Effector CD8-positive, alpha-beta T cell (primary cell): ENCODE data around the gene GRIN3A.
"Not testable (repeated sequence)": the region's sequence is repeated elsewhere in the genome, so short reads cannot be mapped to it uniquely, and the experiment has no call there.

Experiments used
- DNase-seq: peaks from one replicate; lab custom pipeline; 2025; lab: John Stamatoyannopoulos, UW
- total RNA-seq, 4 experiments: gene quantifications; one replicate each; lab custom pipeline; 2026; lab: John Stamatoyannopoulos, UW

The GRIN3A gene
- 0 reads per million in 4 experiments for total RNA-seq

DNA sequence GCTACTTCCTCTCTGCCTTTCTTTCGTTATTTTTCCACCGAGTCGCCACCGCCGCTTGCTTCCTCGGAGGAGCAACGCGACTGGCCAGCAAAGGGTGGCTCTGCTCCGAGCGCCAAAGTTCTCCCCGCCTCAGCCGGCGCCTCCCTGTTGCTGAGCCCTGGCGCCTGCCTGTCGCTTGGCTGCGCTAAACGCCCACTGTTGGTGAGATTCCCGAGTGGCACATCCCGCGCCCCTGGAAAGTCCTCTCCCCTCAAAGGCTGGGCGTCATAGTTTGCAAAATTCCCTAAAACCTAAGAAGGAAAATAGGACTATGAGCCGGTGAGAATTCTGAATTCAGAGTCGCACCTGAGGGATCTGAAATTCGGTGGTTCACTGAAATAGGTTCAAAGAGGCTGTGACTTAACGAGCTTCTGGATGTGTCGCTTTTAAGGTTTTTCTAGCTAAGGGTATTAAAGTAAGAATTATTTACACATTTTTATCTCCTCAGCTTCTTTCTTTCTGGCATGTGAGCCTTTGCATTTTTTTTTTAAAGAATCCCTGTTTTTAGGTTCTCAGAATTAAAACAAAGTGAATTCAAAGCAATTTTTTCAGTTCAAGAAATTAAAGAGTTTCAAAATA lies at the start of gene GRIN3A:
Gene GRIN3A (minus strand): TSS at position 82 of the 618 bp plus-strand sequence. CDS start 668 bp downstream, outside the sequence.
- DNase-seq = no peak

DNA sequence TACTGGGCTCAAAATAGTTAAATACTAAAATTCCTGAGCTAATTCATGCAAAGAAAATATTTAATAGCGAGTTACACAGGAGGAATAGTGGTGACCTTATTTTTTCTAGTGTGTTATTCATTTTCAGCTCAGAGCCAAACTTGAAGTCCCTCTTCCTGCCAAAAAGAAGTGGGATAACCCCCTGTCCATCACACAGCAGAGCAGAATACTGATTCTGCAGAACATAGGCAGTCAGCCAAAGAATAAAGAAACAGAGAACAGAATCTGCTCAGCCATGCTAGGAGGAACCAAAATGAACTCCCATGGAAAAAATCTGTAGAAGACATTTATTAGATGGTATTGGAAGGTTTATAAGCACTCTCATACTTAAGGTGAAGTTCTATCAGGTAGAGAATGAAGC lies 49.4 kb upstream of the GRIN3A start:
- no peak for DNase-seq

DNA sequence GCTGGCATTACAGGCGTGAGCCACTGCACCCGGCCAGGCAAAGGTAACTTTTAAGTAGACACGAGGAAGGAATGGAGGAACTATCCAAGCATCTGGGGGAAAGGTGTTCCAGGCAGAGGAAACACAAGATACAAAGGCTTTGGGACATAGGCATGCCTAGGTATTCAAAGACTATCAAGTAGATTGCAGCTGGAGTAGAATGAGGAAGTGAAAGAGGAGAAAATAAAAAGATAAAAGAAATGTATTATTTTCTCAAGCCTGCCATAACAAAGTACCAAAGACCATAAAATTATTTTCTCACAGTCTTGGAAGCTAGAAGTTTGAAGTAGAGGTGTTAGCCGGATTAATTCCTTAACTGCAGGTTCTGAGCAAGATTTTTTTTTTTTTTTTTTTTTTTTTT lies 39.9 kb upstream of the GRIN3A start:
- no peak for DNase-seq

DNA sequence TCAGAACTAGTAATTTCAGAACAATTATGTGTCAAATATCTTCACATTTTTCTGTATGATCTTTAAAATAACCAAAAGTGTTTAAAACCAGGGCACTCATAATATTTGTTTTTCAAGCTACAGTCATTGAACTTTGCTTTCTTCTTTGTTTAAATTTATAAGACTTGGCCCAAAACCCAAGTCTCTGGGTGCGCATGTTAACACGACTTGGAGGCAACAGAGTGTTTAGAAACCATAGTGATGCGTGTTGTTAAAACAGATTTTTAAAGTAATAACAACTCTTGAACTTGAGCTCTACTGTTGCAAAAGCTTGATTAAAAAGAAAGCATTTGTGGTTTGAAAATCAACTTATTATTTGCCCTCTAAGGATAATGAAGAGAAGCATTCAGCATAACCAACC lies 26.0 kb upstream of the GRIN3A start:
- no peak for DNase-seq

DNA sequence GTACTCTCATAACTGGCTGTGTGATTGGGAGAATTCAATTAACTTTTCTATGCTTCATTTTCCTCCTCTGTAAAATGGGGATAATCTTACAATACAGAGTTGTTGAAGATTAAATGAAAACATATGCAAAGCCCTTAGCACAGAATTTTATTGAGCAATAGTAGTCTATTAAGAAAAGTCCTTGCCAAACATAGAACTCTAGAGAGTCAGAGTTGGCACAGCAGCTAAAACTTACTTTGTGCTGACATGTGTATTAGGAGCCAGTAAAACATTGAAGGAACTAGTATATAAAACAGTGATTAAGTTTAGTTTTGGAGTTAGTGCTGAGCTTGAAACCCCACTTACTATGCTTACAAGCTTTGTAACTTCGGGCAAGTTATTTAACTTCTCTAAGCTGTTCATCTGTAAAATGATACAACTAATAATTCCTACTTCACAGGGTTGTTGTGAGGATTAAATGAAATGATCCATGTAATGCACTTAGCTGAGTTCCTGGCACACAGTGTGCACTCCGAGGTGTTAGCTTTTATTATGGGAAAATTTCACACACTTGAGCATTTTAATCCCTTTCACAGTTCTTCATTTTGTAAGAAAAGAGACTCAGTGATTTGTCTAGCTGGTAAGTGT lies 20.0 kb upstream of the GRIN3A start:
- DNase-seq = no peak

DNA sequence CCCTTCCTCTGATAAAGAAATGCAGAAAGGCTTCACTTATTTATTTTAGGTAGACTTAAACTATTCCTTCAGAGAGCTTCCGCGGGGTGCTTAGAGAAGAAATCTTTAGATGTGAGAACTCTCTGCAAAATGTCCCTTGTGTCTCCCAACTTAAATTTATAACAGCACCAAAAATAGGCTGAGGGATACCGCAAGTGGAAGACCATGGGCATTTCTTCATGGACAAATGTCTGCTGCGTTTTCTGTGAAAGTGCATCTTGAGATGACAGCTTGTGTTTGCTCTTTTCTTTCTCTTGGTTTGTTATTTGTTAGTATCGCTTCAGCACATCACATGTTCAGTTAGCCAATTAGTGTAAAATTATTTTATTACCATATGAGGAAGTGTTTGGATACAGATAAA lies 15.3 kb upstream of the GRIN3A start:
- no peak for DNase-seq

DNA sequence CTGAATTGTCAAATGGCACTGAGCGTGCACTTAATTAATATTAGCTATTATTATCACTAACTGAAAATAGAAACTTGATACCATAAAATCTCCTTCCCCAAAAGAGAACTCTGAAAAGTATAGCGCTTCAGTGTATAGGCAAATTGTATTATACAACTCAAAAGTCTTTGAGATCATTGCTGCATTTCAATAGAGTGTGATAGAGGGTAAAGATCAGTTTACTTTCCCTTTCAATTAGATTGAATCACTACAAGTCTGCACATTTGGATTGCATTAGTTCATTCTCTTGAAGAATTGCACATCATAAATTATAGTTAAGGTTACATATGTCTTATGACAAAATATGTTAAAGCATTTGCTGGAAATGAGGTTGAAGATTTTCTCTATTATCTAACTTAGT lies 13.4 kb upstream of the GRIN3A start:
- DNase-seq = no peak

DNA sequence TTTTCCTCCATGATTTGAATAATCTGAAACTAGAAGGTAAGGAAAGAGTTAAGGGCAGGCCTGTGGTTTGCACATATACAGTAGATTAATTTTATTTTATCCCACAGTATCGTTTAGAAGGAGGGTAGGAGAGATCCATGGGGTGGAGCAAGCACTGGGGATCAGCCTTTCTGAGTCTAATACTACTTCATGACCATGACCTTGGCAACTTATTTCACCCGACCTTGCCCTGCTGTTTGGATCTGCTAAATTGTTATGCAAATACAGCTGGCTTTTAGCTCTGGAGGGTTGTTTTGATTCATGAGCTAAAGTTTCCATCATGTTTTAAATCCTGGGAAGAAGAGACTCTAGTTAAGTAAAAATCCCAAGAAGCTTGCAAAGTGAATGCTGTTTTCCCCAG lies 864 bp upstream of the GRIN3A start:
- no peak for DNase-seq

DNA sequence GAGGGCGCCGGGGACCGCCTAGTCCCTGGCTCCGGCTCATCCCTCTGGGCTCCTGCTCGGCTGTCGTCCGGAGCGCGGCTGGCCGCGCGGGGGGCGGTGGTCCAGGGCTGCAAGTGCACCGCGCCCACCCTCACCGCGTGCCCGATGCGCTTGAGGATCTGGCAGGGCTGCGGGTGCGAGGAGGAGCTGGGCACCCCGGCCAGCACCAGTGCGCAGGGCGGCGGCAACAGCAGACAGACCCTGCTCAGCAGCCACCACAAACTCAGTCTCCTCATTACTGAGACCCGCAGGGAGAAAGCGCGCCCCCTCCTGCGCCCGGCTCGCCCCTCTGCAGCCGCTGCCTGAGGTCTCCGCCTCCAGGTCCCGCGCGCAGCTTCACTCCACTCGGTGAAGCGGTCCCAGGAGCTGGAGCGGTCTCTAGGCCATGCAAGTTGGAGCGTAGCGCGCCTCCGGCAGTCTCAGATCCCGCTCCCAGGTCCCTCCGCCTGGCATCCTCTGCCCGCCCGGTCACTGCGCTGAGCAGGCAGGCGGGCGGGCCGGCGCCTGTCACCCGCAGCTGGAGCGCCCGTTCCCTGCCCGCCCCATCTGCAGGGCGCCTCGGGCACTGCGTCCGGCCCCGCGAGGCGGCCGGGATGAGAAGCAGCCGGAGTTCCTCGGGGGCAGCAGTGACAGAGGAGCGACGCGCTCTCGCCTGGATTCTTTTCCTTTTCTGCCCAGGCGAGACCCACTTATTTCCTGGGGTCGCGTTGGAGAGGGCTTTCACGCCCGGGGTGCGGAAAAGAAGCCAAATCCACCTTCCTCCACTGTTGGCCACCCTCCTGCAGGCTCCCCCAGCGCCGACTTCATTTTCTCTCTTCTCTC lies 512 bp downstream of the GRIN3A start:
- no peak for DNase-seq

DNA sequence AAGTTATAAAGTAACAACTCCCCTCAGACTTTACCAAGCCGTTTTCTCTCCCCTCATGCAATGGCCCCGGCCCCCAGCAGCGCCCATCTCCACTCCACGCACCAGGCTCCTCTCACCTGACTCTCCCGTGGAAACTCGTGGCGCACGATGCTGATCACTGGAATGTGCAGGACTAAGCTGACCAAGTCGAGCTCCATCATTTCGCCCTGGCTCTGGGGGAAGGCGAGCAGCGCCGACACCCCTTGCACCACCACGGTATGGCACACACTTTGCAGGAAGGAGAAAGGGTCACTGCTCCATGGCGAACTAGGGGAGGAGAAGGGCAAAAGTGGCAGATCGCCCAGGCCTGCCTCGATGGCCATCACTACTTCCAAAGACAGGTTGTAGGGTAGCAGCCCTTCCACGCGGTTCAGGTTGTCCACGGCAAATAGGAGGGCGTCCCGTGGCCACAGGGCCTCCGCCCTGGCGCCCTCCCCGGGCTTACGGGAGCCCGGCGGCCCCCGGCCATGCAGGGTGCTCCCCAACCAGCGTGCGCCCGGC lies 1.2 kb downstream of the GRIN3A start:
- DNase-seq = no peak

DNA sequence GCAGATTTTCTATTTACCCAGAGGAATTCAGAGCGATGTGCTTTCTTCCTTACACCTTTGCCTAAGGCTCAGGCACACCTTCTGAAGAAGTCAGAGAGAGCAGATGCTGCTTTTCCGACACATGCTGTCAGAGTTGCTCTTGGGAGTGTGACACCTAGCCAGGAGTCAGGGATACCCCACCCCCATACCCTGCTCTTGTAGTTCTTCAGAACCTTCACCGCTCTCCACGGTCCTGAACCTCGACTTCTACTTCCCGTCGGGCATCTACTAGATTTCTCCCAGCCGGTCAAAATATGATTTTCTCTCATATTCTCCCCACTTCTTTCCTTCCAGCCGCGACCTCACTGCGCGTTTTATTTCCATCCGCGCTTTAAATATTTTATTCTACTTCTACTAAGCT lies 1.7 kb downstream of the GRIN3A start:
- no peak for DNase-seq

DNA sequence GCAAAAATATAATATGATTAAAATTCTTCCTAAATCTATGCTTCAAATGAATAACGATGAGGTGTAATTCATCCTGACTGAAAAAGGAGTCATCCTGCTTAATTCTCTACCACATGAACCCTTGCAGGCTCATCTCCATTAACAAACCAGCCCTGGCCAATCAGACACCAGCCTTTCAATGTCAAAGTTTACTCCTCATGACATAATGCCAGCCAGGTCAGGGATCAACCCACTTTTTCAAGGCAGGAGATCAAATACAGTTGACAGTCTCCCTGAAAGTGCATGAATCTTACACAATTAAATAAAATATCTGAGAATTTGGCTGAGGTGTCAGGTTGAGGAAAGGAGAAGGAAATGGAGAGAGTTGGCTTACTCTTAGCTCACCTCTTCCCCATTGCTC lies 7.0 kb downstream of the GRIN3A start:
- no peak for DNase-seq

DNA sequence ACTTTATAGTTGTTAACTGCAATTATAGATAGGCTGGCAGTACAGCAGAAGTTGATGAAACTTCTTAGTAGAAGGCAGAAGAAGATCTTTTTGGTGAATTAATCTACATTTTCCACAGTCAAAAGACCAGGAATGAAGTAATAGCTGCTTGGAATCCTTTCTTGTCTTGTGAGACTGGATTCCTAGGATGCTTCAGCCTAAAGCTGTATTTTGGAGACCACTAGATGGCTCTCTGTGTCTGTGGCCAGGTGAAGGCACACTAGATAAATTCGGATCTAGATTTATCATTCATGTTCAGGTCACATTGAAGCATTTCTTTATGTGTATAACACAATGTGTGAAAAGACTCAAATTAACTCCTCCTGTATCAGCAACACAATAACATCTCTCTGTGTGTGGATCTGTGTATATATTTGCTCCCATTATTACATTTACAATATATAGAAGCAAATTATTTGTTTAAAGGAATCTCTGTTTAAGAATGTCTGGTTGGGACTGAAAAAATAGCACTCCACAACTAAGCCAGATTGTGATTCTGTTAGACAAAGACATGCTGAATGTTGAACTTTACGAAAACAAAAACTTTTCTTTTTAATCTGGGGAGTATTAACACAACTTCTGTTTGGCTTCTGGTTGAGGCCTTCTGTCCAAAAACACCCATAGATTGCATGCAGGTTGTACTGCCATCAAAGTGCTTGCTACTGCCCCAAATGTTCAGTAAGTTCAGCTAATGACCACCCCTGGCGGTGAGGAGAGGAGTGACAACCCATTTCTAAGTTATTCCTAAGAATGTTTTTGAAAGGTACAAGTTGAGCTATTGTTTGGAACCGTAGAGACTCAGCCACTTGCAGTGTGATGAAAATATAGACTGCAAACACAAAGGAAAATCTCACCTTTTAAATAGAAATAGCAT lies 10.6 kb downstream of the GRIN3A start:
- DNase-seq = no peak

DNA sequence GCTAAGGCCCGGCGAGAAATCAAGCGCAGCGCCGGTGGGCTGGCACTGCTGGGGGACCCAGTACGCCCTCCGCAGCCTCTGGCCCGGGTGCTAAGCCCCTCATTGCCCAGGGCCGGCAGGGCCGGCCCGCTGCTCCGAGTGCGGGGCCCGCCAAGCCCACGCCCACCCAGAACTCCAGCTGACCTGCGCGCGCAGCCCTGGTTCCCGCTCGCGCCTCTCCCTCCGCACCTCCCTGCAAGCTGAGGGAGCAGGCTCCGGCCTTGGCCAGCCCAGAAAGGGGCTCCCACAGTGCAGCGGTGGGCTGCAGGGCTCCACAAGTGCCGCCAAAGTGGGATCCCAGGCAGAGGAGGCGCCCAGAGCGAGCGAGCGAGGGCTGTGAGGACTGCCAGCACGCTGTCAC lies 14.2 kb downstream of the GRIN3A start:
- DNase-seq = not testable (repeated sequence)

DNA sequence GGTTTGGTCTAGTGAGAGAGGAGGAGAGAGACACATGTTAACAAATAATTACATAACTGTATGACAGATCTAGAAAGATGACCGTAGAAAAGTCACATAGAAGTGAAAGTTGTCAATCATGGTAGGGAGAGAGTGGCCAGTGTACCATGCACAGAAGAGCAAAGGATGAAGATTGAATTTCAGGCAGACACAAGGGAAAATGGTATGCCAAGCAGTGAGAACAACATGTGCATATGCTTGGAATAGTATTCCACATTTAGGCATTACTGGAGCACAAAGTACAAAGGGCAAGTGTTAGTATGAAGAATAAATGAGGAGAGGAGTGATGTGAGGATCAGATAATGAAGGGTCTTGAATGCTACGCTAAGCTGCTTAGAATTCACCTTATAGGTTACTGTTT lies 20.3 kb downstream of the GRIN3A start:
- no peak for DNase-seq

DNA sequence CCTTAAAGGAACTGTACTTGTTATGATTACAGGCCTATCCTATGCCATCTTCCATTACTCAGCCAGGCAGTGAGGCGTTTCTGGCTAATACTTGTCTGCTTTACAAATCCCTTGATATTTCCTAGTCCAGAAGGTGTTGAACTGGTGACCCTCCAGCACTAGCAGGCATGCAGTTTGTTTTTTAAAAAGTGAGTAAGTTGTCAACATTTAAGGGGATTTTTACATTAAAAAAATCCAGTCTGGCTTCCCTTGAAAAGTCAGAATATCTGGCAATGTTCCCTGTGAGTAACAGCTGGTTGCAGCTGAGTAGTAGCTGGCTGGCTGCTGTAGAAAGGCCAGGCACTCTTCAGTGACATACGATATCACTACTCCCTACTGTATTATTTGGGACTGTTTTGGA lies 21.8 kb downstream of the GRIN3A start:
- DNase-seq = no peak

DNA sequence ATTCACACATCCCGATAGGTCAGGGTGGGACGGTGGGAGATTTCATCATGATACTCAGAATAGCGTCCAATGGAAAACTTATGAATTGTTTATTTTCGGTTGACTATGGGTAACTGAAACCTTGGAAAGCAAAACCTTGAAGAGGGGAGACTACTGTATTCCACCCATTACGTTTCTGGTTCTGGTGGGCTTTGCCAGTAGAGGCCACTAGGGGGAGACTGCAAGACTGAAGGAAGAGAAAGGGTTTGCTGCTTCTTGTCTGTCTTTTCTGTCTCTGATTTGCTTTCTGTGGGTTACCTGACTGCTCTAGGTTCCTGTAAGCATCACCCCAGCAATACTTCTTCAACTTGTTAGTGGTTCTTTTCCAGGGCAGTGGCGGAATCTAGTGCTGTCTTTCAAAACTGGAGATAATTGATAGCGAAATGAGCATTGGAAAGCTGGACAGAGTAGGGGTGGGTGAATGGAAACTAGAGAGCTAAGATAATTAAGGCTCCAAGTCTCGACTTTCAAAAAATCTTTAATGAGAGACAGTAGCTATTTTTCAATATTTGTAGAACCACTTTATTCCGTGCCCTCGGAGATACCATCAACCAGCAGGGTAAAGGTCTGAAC lies 27.0 kb downstream of the GRIN3A start:
- DNase-seq = no peak

DNA sequence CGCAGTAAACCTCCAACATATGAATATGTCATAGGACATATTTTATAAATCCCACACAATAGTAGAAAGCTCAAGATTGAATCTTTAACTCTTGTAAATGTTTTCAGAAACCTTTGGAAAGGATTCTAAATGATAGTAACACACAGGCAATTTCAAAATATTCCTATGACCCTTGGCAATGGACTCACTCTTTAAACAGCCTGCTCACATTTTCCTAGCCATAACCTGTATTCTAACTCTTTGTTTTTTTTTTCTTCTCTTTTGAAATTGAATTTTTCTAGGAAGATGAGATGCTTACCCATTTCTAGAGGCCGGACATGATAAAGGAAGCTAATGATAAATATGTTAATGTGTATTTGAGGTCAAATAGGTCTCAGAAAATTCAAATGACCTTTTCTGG lies 29.6 kb downstream of the GRIN3A start:
- no peak for DNase-seq

DNA sequence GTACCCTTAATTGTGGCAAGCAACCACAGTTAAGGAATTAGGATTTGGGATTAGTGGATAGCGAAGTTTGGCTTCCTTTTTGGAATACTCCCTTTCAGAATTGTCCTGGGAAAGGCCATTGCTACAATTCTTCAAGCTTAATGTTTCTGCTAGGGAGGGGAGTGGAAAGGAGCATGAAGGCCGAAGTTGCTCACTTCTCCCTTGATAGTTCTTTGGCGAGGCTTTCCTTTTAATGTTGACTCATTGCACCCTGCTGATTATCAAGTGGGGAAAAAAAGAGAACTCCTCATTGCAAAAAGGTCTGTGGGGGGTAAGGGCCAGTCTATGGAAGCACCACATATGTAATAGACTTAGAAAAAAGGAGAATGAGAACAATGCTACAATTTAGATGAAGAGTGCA lies 30.7 kb downstream of the GRIN3A start:
- no peak for DNase-seq

DNA sequence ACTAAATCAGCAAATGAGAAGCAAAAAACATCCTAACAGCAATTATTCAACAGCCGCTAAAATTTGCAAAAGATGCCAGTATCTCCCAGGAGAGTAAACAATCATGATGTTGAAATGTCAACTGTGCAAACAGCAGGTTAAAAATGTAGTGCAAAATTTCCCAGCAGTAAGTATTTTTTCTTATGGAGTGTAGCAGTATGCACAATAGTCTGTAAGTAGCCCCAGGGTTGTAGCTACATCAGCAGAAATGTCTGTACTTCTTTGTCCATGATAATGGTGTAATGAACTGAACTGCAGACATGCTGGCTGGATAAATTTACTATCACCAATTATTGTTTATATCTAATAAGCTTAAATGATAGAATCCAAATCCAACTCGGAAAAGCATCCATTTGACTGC lies 31.4 kb downstream of the GRIN3A start:
- no peak for DNase-seq

DNA sequence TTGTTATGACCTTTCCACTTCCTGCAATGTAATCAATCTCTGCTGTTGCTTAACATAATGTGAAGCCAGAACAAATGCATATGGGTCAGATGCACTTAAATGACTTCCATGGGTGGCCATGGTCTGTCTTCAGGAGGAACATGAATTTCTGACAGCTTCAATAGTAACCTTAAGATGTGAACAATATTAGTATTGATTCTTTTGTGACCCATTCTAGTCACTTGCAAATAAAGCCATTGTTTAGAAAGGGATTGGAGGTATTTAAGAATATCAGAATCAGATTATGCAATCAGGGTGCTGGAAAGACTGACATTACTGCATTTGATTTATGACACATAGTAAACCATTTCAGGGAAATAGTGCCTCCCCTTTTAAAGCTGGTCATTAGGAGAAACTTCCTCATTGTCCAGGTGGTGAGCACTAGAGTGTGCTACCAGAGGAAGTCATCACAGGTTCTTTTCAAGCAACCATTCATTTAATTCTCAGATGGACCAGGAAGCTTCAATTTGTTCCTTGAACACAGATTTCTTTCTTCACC lies 32.1 kb downstream of the GRIN3A start:
- DNase-seq = no peak
